ENCODE data around the gene ATE1.
"Not testable (repeated sequence)": the region's sequence is repeated elsewhere in the genome, so short reads cannot be mapped to it uniquely, and the experiment has no call there.

Gene ATE1

GRCh38 chr10:121927841-121928527 is at the start of gene ATE1:
Gene ATE1 (minus strand): TSS chr10:121928031. CDS start chr10:121927949, 82 bp downstream.
- peak; percentile 79 for DNase-seq

DNA sequence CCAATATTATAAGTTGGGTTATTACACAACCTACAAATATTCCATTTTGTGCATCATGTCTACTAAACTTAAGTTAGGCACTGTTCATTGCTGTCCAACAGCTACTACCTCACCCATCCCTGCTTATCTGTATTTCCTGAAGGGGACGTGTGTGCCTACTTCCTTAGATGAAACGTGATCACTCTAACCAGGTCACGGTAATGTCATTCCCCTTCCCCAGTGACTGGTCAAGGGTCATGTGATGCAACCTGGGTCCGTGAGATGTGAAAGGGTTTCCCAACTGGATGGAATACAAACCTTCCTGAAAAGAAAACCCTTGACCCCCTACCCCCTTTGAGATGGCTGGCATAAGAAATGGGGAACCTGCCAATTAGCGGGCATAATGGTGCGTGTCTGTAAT is 48.8 kb upstream of the ATE1 start:
- DNase-seq: no peak

- DNase-seq: no peak
Measured at GRCh38 chr10:121975295-121976086, 47.7 kb upstream of the ATE1 start.

- peak; percentile 91 for DNase-seq
Measured at GRCh38 chr10:121974535-121975294, 46.9 kb upstream of the ATE1 start, which contains the start of gene NSMCE4A. Gene NSMCE4A (minus strand): TSS chr10:121975217. CDS start chr10:121975165, 52 bp downstream.

DNA sequence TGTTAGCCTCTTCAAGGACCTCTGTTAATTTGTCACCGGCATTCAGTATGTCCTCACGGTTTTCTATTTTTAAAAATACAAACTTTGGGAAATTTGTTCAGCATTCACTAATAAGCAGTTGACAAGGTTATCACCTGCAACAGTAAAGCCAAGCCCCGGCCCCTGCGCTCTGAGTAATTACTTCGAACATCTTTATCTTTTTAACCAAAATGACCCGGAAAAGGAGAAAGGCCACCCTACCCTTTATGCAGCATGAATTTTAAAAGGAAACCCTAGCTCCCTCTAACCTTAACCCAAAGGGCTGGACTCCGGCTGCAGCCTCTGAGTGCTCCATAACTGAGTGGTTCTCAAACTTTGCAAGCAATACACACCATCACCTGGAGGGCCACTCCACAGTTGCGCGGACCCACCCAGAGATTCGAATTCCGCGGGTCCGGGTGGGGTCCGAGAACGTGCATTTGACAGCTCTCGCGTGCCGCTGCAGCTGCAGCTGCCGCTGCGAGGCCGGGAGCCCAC is 46.2 kb upstream of the ATE1 start:
- DNase-seq: peak; percentile 53

DNA sequence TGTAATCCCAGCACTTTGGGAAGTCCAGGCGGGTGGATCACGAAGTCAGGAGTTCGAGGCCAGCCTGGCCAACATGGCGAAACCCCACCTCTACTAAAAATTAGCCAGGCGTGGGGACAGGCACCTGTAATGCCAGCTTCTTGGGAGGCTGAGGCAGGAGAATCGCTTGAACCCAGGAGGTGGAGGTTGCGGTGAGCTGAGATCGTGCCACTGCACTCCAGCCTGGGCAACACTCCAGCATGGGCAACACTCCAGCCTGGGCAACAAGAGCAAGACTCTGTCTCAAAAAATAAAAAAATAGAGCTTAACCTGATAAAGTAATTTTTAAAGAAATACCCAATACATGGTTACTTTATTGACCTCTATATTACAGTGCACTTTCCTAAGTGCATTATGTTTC is 41.3 kb upstream of the ATE1 start:
- not testable (repeated sequence) for DNase-seq

DNA sequence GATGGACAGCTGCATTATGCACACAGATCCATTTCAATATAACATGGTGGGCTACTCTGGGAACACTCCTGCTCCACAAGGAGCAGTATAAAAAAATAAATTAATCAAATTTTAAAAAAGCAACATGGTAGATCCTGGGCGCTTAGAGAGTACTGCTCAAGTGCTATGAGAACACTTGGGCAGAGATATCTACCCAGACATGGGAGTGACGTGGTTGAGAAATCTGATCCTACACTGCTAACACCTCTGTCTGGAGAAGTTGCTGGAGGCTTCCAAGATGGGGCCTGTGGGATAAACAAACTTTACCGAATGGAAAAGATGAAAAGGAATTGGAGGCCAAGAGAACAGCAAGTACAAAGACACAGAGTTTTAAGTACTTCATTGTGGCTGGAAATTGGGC is 38.2 kb upstream of the ATE1 start:
- DNase-seq: no peak

DNA sequence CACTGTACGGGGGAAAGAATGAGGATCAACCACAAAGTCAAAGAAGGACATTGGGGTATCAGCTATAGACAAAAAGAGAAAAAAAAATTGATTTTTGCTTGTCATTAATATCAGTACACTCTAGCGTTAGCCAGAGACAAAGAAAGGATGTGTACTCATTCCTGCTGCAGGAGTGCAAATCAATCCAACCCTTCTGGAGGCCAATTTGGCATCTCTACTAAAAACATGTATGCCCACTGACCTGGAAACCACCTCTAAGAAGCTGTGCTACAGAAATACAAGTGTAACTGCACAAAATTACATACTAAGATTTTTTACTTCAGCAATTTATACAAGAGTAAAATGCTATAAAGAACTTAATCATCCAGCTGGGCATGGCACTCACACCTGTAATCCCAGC is 33.6 kb upstream of the ATE1 start:
- no peak for DNase-seq

- no peak for DNase-seq
Measured at GRCh38 chr10:121959671-121960070, 31.8 kb upstream of the ATE1 start.

DNA sequence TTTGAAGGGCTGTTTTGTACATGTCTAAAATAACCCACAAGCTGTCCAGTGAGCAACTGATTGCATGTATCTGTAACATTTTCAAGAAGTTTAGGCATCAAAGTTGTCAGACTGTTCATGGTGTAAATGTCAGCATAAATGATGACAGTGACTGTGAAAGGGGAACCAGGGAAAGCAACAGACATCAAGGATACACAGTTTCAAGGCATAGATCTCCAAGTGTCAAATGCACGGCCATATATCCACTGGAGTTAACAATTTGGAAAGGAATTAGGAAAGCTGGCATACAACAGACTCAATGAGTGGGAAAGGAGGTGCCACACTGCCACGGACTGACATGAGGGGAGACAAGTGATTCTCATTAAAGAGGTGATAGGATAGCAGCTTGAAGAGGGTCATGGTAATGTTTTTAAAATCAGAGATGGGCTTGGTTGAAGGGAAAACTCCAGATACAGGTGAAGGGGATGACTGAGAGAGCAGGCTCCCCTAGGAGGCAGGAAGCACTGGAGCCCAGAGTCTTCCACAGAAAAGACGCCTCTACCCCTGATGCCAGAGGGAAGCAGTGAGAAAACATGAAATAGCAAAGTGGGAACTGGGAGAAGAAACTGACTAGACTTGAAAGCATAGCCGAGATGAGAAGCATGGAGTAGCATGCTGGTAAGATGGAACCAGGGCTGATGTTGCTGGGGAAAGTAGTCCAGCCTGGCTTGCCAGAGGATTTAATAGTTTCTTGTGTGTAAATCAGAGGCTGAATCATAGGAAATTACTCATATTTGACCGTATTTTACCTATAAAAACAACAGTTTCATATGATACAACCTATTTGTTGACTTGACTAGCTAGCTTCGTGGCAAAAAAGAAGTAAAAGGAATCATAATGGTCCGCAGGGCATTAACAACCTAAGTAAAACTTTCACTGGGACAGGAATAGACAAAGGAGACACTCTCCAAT is 28.6 kb upstream of the ATE1 start:
- no peak for DNase-seq

GRCh38 chr10:121952226-121952625 is 24.4 kb upstream of the ATE1 start:
- DNase-seq: no peak

DNA sequence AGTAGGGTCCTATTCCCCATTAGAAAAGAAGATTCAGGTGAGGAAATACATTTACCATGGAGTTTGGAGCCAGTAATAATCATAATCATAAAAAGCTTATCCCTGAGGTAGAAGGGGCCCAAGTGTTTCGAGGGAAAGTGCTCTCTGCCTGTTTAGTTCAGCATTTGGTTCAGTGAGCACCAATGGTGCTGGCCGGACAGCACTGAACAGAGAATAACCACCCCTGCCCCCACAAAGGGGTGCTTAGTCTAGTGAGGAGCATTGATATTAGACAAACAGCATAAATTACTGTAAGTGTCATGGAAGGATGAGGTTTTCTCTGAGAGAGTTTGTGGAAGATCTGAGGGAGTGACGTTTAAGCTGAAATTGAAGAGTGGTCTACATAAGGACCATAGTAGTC is 21.6 kb upstream of the ATE1 start:
- DNase-seq: no peak

DNA sequence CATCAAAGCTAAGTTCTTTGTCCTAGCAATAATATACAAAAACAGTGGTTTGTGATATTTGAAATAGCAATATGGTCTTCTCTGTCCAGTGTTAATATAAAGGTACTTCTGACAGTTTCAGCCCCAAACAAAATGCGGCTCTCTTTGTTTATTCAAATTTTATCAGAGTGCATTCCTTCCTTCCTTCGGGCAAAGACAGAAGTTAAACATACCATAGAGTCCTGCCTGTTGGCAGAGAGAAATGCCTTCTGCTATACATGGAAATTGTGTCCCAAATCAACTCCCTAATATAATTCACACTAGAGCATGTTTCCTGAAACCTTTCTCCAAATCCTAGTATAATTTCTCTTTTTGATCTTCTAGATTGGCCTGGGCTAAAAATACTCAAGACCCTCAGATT is 21.2 kb upstream of the ATE1 start:
- DNase-seq: no peak

GRCh38 chr10:121947343-121948330 is 19.8 kb upstream of the ATE1 start:
- no peak for DNase-seq

DNA sequence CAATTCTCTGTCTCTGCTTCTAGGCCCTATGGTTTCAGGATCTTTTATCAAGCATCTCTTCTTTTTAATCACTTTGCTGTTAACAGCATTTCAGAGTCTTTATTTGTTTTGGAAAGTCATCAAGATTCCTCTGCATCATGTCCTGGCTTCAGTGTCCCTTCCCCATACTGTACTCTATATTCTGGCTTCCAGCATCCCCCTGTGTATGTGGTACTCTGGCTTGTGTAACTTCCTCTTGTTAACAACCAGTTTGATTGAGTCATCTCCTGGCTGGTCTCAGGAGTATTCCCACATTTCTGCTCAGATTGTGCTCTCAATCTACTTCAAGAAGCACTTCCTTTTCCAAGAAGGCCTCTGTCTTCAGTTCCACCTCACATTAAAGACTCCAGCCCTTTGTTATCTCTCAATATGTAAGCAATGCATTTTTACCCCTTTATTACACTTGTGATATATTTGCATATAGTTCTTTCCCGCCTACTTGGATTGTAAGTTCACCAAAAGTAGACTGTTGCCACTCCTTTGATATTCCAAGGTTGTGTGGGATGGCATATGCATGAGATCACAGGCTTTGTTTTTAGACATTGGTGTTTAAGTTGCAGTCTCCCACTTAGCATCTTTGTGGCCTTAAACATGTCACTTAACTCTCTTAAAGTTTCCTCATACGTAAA is 15.1 kb upstream of the ATE1 start:
- no peak for DNase-seq

DNA sequence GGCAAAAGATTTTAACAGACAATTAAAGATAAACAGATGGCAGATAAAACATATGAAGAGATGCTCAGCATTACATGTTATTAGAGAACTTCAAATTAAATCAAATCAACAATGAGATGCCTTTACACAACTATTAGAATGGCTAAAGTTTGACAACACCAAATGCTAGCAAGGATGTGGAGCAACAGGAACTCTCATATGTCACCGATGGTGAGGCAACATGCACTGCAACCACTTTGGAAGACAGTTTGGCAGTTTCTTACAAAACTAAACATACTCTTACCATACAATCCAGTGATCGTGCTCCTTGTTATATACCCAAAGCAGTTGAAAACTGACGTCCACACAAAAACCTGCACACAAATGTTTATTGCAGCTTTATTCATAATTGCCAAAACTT is 13.7 kb upstream of the ATE1 start:
- no peak for DNase-seq

- DNase-seq: no peak
Measured at GRCh38 chr10:121936295-121936694, 8.5 kb upstream of the ATE1 start.

- DNase-seq: no peak
Measured at GRCh38 chr10:121935702-121936101, 7.9 kb upstream of the ATE1 start.

- DNase-seq: not testable (repeated sequence)
Measured at GRCh38 chr10:121930268-121931085, 2.6 kb upstream of the ATE1 start.

Measured in 8988T (cell line).